ENCODE results near the gene EXOC3L1.

Gene EXOC3L1

GRCh38 chr16:67163164-67163998, 26.6 kb downstream of the EXOC3L1 start:
- DNase-seq, result peak; percentile 53 to 62

- no peak for DNase-seq
Observed at GRCh38 chr16:67162506-67163163, 27.3 kb downstream of the EXOC3L1 start.

GRCh38 chr16:67161595-67162058, 28.3 kb downstream of the EXOC3L1 start:
- no peak for DNase-seq

- DNase-seq, result peak; percentile 86 to 90
Observed at GRCh38 chr16:67158637-67159600, 31.0 kb downstream of the EXOC3L1 start.

GRCh38 chr16:67157892-67158635, 31.9 kb downstream of the EXOC3L1 start:
- DNase-seq, result no peak

GRCh38 chr16:67157106-67157748, 32.7 kb downstream of the EXOC3L1 start:
- DNase-seq, result no peak

- no peak for DNase-seq
Observed at GRCh38 chr16:67156143-67156844, 33.6 kb downstream of the EXOC3L1 start.

GRCh38 chr16:67155295-67156142, 34.4 kb downstream of the EXOC3L1 start:
- peak; percentile 79 to 82 for DNase-seq

GRCh38 chr16:67154578-67155294, 35.2 kb downstream of the EXOC3L1 start:
- DNase-seq, result no peak

- peak in 1 of 2 experiments; percentile 13 for DNase-seq
Observed at GRCh38 chr16:67151431-67152097, 38.4 kb downstream of the EXOC3L1 start.

GRCh38 chr16:67150833-67151396, 39.0 kb downstream of the EXOC3L1 start, which contains the start of gene B3GNT9:
TSS of gene B3GNT9 (minus strand) at chr16:67150998. CDS start at chr16:67150485, 513 bp downstream.
- DNase-seq, result peak; percentile 55 to 69

GRCh38 chr16:67150047-67150832, 39.7 kb downstream of the EXOC3L1 start:
- DNase-seq, result peak; percentile 60 to 62

GRCh38 chr16:67149276-67150046, 40.5 kb downstream of the EXOC3L1 start:
- no peak for DNase-seq

GRCh38 chr16:67148656-67149275, 41.2 kb downstream of the EXOC3L1 start:
- DNase-seq, result no peak

- no peak for DNase-seq
Observed at GRCh38 chr16:67148221-67148620, 41.7 kb downstream of the EXOC3L1 start.
